Mesothelial cell of epicardium (in vitro differentiated cells): ENCODE data around the gene P4HA3. TPM values are rescaled to one million over a fixed set of nuclear protein-coding genes. Genes with fewer than 3 reads are reported as not detected.

Experiments
- DNase-seq, 2 experiments: peaks; one replicate each; pipeline ENCODE4 v3.0.0; 2021; ENCODE audit warnings: low spot score in 2 of 2; ENCODE audit not compliant: unreplicated experiment in 2 of 2
- H3K27ac Mint-ChIP-seq: 2 replicates; pipeline ENCODE4 v1.8.0; 2021; ENCODE audit warnings: mixed read lengths
- H3K27me3 Mint-ChIP-seq: 2 replicates; pipeline ENCODE4 v1.8.0; 2021; ENCODE audit warnings: low read depth, mixed read lengths
- H3K36me3 Mint-ChIP-seq: 2 replicates; pipeline ENCODE4 v1.8.0; 2021; ENCODE audit warnings: mixed read lengths
- H3K4me1 Mint-ChIP-seq: 2 replicates; pipeline ENCODE4 v1.8.0; 2021; ENCODE audit warnings: mixed read lengths
- H3K4me3 Mint-ChIP-seq: 2 replicates; pipeline ENCODE4 v1.8.0; 2021; ENCODE audit warnings: mild to moderate bottlenecking, moderate library complexity, mixed read lengths
- H3K9me3 Mint-ChIP-seq: 2 replicates; pipeline ENCODE4 v1.8.0; 2021; ENCODE audit warnings: mixed read lengths
- total RNA-seq: library from RNA; stranded (reverse); gene quantifications from 3 replicates; pipeline ENCODE4 v1.2.1, GENCODE V29; 2021
- TF ChIP-seq, protein P1 (sequence below): fragments of 200-600 bp; sonication (generic); IDR thresholded peaks from one replicate; pipeline ENCODE4 v1.5.0; 2021; ENCODE audit warnings: antibody characterized with exemption; ENCODE audit not compliant: unreplicated experiment

P4HA3 gene
- total RNA-seq = 1.4 to 1.7 TPM (median 1.6 TPM) in 3 replicates

DNA sequence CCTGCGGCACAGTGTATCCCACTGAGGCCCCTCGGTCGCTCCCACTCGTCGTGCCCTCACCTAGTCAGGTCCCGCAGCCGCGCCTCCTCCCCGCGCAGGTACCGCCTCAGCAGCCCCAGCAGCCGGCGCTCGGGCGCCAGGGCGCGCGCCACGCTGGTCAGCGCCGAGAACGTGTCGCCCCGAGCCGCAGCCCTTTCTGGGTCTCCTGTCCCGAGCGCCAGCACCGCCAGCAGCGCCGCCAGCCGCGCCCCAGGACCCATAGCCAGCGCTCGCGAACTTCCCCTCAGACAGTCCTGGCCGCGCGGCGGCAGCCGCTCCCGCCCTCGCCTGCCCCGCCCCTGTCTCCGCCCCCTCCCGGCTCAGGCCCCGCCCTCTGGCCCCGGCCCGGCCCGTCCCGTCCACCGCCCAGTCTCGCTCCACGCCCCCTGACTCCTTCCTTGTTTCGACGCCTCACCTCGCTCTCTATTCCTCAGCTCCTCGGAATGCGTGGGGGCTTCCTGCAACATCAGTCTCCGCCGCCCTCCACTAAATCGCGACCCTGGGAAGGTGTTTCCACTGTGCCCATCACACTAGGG lies at the start of gene P4HA3:
TSS of gene P4HA3 (minus strand) at position 289 of the 575 bp plus-strand sequence. CDS start at position 260, 29 bp downstream.
- Mint-ChIP-seq H3K4me1 (peaks cover 18% of the 10 kb centered on the region), H3K9me3 (peaks cover 7% of the 10 kb centered on the region), H3K27ac (no peak within 1 kb of the TSS)

DNA sequence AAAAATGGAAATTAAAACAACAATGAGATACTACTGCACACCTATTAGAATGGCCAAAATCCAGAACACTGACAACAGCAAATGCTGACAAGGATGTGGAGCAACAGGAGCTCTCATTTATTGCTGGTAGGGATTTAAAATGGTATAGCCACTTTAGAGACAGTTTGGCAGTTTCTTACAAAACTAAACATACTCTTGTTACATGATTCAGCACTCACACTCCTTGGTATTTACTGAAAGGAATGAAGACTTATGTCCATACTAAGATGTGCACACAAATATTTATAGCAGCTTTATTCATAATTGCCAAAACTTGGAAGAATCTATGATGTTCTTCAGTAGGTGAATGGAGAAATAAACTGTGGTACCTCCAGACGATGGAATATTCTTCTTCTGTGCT lies 46.0 kb upstream of the P4HA3 start:
- no peaks in the 10 kb centered on the region for H3K4me1 Mint-ChIP-seq
- no peak for DNase-seq
- H3K27ac Mint-ChIP-seq = no peak overlapping the region
- H3K9me3 Mint-ChIP-seq = peaks cover 19% of the 10 kb centered on the region
- H3K27me3 Mint-ChIP-seq = no peaks in the 10 kb centered on the region
- peaks cover 59% of the 10 kb centered on the region for H3K36me3 Mint-ChIP-seq
- no peak overlapping the region for H3K4me3 Mint-ChIP-seq
- TF ChIP-seq, protein P1, sequence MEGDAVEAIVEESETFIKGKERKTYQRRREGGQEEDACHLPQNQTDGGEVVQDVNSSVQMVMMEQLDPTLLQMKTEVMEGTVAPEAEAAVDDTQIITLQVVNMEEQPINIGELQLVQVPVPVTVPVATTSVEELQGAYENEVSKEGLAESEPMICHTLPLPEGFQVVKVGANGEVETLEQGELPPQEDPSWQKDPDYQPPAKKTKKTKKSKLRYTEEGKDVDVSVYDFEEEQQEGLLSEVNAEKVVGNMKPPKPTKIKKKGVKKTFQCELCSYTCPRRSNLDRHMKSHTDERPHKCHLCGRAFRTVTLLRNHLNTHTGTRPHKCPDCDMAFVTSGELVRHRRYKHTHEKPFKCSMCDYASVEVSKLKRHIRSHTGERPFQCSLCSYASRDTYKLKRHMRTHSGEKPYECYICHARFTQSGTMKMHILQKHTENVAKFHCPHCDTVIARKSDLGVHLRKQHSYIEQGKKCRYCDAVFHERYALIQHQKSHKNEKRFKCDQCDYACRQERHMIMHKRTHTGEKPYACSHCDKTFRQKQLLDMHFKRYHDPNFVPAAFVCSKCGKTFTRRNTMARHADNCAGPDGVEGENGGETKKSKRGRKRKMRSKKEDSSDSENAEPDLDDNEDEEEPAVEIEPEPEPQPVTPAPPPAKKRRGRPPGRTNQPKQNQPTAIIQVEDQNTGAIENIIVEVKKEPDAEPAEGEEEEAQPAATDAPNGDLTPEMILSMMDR = no peak

More for the DNA sequence above, at the start of gene P4HA3:
- TF ChIP-seq, protein P1 = no peak
- peak in 1 of 2 experiments; percentile 73 for DNase-seq
- Mint-ChIP-seq H3K27me3 (peaks cover 45% of the 10 kb centered on the region), H3K36me3 (no peaks in the 10 kb centered on the region), H3K4me3 (peak within 1 kb of the TSS; percentile 71)

DNA sequence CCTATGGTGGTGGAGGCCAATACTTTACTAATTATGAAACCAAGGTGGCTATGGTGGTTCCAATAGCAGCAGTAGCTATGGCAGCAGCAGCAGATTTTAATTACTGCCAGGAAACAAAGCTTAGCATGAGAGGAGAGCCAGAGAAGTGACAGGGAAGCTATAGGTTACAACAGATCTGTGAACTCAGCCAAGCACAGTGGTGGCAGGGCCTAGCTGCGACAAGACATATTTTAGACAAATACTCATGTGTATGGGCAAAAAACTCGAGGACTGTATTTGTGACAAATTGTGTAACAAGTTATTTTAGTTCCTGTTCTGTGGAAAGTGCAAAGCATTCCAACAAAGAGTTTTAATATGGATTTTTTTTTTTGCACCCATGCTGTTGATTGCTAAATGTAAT lies 44.2 kb upstream of the P4HA3 start:
- Mint-ChIP-seq H3K27ac (no peak overlapping the region), H3K36me3 (peaks cover 50% of the 10 kb centered on the region), H3K4me1 (no peaks in the 10 kb centered on the region), H3K27me3 (no peaks in the 10 kb centered on the region), H3K9me3 (peaks cover 16% of the 10 kb centered on the region), H3K4me3 (no peak overlapping the region)
- TF ChIP-seq, protein P1 = no peak
- DNase-seq = no peak

DNA sequence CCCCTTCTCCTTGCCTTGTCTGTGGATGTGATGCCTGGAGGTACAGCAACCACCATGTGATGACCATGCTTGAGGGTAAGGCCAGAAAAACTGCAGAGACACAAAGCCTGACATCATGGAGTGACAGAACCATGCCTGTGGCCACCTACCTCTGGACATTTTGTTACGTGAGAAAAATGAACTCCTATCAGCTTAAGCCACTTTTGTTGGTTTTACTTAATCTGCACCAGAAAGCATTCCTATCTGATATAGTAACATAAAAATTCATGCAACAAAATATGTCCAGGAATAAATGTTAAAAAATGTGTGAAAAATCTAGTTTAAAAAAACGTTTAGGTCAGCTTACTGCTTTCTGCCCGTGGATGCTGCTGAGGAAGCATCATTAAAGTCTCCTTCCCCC lies 42.6 kb upstream of the P4HA3 start:
- Mint-ChIP-seq H3K4me1 (no peaks in the 10 kb centered on the region), H3K36me3 (peaks cover 44% of the 10 kb centered on the region), H3K27me3 (no peaks in the 10 kb centered on the region), H3K27ac (no peak overlapping the region), H3K4me3 (no peak overlapping the region), H3K9me3 (peaks cover 16% of the 10 kb centered on the region)
- no peak for DNase-seq
- TF ChIP-seq, protein P1 = no peak

DNA sequence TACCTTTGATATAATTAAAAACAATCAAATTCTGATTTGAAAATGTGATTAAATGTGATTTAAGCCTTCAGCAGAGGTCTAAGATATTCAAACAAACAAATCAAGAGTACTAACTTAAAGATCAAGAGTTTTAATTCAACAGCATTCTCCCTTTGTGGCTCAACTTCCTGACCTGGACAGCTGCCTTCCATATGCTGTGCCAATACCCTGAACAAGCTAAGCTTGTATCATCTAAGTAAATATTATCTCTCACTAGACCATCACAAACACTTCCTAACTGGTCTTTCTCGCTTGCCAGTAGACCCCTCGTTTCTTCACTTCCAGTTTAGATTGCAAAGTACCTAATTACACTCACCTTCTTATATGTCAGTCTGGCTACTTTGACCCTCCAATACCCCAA lies 35.9 kb upstream of the P4HA3 start:
- TF ChIP-seq, protein P1 = no peak
- H3K27me3 Mint-ChIP-seq = no peaks in the 10 kb centered on the region
- no peak overlapping the region for H3K4me3 Mint-ChIP-seq
- no peak for DNase-seq
- H3K36me3 Mint-ChIP-seq = peaks cover 35% of the 10 kb centered on the region
- H3K4me1 Mint-ChIP-seq = no peaks in the 10 kb centered on the region
- no peak overlapping the region for H3K27ac Mint-ChIP-seq
- peaks cover 7% of the 10 kb centered on the region for H3K9me3 Mint-ChIP-seq

DNA sequence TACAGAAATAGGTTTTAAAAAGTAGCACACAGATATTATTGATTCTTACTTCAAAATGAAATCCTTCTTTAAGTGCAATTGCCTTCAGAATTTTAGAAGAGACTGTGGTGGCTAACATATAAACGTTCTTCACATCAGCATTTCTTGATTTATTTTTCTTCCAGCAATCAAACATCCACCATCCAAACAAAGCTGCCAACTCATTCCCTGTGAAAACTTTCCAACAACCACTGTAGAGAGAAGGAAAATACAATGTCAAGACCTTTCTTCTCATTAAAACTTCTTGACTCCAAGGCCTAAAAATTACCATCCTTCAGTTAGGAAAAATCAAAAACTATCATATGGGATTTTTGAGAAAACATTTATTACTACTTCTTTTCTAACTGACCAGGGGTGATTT lies 34.0 kb upstream of the P4HA3 start:
- Mint-ChIP-seq H3K27me3 (no peaks in the 10 kb centered on the region), H3K36me3 (peaks cover 37% of the 10 kb centered on the region), H3K4me3 (no peak overlapping the region), H3K27ac (no peak overlapping the region), H3K9me3 (no peaks in the 10 kb centered on the region), H3K4me1 (no peaks in the 10 kb centered on the region)
- DNase-seq = no peak
- TF ChIP-seq, protein P1 = no peak
